HG03196 (cell line): ENCODE results near the gene OR5AU1.

Source experiments
- ATAC-seq: cut with Tn5 transposase; IDR thresholded peaks from one replicate; pipeline ENCODE4 v1.9.1; 2021; ENCODE audit not compliant: unreplicated experiment

OR5AU1 gene

DNA sequence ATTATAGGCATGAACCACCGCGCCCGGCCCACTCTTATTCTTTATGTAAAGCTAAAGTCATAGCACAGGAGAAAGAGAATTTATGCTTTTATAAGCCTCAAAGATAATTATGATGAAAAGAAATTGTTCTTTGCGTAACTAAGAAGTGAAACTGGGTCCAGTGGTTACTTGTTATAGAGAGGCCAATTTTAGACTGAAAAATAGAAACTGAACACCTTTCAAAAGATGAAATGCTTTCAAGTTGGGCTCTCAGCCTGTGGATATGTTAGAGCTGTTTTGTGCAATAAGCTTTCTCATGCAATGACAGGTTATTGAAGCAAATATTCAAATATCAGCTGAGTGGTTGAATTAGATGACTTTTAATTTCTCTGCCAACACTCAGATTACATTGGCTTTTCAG is 47.1 kb downstream of the OR5AU1 start:
- ATAC-seq, result no peak

DNA sequence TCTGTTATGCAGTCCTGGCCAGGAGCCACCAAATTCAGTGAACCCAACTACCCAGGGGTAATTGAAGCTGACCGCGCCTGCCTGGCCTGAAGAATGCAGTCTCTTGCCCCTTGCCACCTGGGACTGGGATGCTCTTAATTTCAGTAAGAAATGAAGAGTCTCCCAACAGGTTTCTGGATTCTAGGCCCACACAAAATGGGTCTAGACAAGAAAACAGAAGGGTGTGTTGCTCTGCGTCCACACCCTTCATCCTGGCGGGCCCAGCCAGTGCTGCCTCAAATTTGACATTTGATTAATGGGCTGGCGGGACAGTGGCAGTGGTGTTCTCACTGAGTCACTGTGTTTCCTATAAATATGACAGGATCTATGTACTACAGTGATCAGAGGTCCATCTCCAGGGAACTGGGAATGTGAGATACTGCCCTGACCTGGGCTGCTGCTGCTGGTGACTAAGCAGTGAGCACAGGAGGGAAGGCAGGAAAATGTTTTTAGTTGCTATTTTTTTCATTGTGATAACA is 48.5 kb downstream of the OR5AU1 start:
- ATAC-seq, result no peak

DNA sequence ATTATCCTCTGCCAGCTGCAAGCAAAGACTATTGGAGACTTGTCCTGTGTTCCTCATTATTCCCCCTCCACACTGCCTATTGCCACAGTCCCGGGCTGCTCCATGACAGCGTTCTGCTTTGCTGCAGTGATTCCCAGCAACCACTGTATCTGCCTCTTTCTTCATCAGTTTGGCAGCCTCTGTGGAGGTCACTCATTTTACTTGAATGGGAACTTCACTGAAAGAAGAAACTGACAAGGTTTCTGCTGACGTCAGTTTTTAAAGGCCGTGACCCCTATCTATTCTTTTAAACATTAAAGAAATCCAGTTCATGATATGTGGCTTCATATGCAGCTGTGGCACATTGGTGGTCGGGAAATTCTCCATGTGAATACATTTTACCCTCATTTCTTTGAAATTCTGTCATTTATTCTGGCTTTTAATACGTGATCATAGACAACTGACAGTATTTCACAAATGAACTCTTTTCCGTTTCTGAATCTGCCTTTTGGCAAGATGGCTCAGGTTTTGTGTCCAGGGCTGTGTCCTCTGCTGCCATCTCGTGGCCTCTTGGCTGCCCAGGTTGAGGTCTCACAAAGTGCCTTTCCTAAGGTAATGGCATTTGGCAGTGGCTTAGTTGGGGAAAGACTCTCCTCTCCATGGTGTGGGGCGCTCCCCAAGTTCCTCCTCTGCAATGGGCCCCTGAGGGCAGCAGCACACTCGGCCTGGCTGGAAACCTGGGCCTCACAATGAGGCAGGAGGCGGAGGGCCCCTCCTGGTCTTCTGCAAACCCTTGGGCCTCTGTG is 49.2 kb downstream of the OR5AU1 start:
- no peak for ATAC-seq

- ATAC-seq, result no peak
These were observed 49.7 kb downstream of the OR5AU1 start for GRCh38 chr14:21106176-21106497.

GRCh38 chr14:21105095-21105494 is 50.8 kb downstream of the OR5AU1 start:
- no peak for ATAC-seq
